Measurements from ENCODE around the gene ZNF800. TPM values are rescaled to one million over a fixed set of nuclear protein-coding genes. Genes with fewer than 3 reads are reported as not detected.

The ZNF800 gene
- total and polyA plus RNA-seq, 2 of the 8 experiments (the other 6 are each of a cell fraction or from before 2014, with no cell fraction given): 1.0 to 6.5 TPM

GRCh38 chr7:127390817-127391590, 1.5 kb downstream of the ZNF800 start (continued):
- no peak for TF ChIP-seq BRCA1 (IDR thresholded peaks at IDR 0.05; ENCODE audit: low read depth, low read length)
